ENCODE data around the gene RNF222. TPM values are rescaled to one million over a fixed set of nuclear protein-coding genes. Genes with fewer than 3 reads are reported as not detected.
"Not testable (repeated sequence)": the region's sequence is repeated elsewhere in the genome, so short reads cannot be mapped to it uniquely, and the experiment has no call there.

Gene RNF222
- total RNA-seq, 1 experiment from 2014 or later, result not detected

DNA sequence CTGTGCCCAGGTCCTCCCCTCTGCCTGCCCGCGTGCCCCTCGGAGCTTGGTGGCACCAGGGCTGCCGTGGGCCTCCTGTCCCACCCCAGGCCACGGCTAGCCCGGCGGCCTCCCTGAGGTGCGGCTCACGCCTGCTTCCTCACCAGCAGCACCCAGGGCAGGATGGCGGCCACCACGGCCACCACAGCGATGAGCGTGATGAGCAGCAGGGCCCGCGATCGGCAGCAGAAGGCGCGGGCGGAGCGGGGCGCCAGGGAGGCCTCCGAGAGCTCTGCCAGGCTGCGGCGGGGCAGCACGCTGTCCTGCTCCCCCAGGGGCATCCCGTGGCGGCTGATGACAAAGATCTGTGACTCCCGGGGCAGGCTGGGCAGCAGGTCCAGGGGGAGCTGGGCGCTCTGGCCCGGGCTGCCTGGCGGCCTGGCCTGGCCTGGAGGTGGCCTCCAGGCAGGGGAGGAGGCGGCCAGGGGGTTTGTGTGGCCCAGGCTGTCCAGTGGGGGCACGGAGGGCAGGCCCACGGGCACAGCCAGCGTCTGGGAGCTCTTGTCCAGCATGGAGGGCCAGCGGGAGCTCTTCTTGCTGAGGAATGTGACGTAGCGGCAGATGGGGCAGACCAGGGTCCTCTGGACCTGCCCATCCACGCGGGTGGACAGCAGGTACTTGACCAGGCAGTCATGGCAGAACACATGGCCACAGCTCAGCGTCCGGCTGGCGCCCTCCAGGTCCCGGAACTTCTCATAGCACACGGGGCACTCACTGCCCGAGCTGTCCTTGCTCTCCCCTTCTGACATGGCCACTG lies 4.8 kb downstream of the RNF222 start:
- H3K36me3 ChIP-seq, result no peaks in the 10 kb centered on the region
- no peak for DNase-seq
- H3K9me3 ChIP-seq, result no peaks in the 10 kb centered on the region; the same call in 1 of the 2 replicates
- no peak overlapping the region for H3K4me3 ChIP-seq
- peaks cover 17% of the 10 kb centered on the region for H3K27me3 ChIP-seq

DNA sequence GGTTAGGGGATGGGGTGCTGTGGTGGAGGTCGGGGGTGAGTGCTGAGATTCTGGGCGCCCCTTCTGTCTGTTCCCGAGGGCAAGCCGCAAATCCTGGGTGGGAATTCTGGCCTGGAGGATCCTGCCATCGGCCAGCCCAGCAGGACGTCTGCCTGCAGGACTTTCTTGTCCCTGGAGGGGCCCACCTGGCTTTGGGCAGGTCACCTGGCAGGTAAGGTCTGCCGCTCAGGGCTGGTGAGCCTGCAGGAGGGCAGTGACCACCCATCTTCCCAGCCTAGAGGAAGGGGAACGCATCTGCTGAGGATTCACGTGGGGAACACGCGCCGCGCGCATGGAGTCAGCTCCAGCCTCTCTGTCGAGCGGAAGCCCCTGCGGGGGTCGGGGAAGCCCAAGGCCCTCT lies 5.4 kb downstream of the RNF222 start:
- no peak for DNase-seq
- H3K36me3 ChIP-seq, result no peaks in the 10 kb centered on the region
- no peaks in the 10 kb centered on the region; the same call in 1 of the 2 replicates for H3K9me3 ChIP-seq
- no peak overlapping the region for H3K4me3 ChIP-seq
- H3K27me3 ChIP-seq, result peaks cover 12% of the 10 kb centered on the region; the same call in 1 of the 2 replicates

DNA sequence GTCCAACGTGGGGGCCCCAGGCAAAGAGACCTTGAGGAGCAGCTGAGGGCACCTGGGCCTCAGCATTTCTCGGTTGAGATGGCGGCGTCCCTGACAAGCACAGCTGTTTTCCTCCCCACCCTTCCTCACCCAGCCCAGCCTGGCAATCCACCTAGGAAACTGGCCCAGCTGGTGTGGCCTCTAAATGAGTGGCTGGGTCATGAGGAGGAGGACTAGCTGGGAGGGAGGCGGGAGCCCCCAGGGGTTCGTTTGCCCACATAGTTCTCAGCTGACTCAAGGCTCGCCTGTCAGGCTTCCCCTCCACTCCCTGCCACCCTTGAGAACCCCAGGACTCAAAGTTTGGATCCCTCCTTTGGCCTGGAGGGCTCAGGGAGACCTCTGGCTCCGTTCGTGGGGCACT lies 5.9 kb downstream of the RNF222 start:
- no peak overlapping the region for H3K4me3 ChIP-seq
- DNase-seq, result peak; percentile 41
- no peaks in the 10 kb centered on the region for H3K36me3 ChIP-seq
- no peaks in the 10 kb centered on the region; the same call in 1 of the 2 replicates for H3K9me3 ChIP-seq
- H3K27me3 ChIP-seq, result peaks cover 8% of the 10 kb centered on the region; the same call in 1 of the 2 replicates

DNA sequence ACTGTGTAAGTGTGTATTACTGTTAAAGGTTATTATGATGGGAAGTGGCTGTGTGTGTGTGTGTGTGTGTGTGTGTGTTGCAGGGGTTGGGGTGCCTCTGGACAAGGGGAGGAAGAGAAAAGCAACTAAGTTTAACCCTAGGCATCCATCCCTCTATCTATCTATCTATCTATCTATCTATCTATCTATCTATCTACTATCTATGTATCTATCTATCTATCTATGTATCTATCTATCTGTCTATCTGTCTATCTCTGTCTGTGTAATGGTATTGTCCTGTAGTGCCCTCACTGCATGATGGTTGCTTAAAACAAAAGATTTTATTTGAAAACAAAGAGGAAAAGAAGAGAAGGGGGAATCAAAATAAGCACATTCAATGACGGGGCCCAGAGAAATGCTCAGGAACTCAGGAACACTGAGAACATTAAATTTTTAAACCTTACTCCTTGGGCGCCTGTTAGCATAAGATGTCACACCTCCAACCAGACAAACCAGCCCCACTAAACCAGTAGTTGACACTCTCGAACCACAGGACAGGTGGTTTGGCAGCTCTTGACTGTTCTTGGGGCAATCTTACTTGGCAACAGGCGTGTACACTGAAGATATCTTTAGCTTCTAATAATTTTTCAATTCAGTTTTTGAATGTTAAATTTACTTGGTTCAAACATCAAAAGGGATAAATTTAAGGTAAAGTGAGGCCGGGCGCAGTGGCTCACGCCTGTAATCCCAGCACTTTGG lies 9.5 kb downstream of the RNF222 start:
- DNase-seq, result no peak
- H3K27me3 ChIP-seq, result no peaks in the 10 kb centered on the region
- no peaks in the 10 kb centered on the region for H3K9me3 ChIP-seq
- no peak overlapping the region for H3K4me3 ChIP-seq
- H3K36me3 ChIP-seq, result no peaks in the 10 kb centered on the region; the same call in 1 of the 2 replicates

DNA sequence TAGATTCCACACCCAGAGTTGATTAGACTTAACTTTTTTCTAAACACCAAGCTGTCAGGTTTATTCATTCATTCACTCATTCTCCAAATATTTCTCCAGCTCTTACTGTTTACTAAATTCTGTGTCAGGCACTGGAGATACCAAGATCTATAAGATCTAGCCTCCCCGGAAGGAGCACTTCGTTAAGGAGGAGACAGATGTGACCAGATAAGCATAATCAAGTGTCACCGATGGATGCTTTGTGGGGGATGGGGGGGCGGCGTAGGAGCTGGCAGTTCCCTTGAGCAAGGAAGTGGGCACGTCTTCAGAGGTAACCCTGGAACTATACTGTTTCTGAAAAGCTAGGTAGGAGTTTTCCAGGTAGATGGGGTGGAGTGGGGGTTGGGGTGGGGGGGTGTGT lies 10.8 kb downstream of the RNF222 start:
- Histone ChIP-seq H3K36me3 (peaks cover 9% of the 10 kb centered on the region), H3K9me3 (no peaks in the 10 kb centered on the region)

DNA sequence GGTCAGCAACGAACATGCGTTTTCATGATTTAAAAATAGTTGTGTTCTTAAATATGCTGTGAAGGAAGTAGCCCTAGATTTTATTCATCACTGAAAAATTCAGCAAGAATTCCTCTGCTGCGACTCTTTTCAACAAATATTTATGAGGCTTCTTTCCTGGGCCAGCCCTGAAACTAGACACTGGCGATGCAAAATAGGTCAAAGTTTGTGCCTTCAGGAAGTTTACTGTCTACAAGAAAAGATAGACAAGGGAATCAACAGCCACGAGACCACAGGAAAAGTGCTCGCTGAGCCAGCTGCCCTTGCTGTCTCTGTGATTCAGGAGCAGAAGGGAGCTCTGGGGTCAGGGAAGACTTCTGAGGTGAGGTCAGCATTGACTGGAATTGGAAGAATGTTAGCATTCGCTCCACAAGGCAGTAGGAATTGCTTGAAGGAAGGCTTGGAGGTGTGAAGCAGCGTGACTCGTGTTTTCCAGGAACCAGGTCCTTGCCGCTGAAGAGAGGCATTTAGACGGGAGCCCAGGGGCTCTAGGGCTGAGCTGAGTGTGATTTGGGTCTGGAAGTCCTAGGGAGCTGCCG lies 12.7 kb downstream of the RNF222 start:
- Histone ChIP-seq H3K27me3 (no peaks in the 10 kb centered on the region), H3K4me3 (peak overlapping the region; percentile 88), H3K36me3 (peaks cover 29% of the 10 kb centered on the region), H3K9me3 (no peaks in the 10 kb centered on the region)
- DNase-seq, result peak; percentile 85

More for the DNA sequence above, 10.8 kb downstream of the RNF222 start:
- no peak for DNase-seq
- H3K27me3 ChIP-seq, result no peaks in the 10 kb centered on the region
- H3K4me3 ChIP-seq, result no peak overlapping the region

DNA sequence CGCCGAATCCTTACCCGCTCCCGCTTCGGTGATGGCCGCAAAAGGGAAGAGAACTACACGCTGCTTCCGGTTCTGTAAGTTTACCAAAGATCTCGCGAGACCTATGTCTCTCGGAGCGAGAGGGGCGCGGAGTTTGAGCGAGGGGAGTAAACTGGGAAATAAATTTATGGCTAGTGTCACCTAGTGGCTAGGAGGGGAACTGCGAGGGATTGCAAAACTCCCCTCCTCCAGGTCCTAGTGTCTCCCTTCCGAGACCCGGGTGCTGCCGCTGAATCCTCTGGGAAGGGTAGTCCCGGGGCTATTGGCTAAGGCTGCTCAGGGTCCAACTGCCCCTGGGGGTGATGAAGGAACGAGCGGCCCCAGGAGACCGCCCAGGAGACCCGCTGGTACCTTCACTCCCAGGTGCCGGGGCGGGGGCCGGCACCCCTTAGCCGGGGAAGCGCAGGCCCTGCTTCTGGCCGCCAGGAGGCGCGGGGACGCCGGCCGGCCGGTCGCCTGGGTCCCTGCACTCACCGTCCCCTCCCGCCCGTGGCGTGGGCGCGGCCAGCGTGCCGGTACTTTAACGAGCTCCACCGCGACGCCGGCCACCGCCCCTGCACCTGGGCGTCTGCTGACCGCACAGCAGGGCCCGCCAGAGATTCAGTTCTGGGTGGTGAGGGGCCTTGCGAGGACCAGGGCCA lies 14.3 kb downstream of the RNF222 start, which contains the start of gene RPL26:
TSS of gene RPL26 (minus strand) at position 51 of the 680 bp plus-strand sequence. CDS start 883 bp downstream, outside the sequence.
- DNase-seq, result peak; percentile 96
- peak within 1 kb of the TSS; percentile 88 for H3K4me3 ChIP-seq
- H3K36me3 ChIP-seq, result peaks cover 45% of the 10 kb centered on the region

DNA sequence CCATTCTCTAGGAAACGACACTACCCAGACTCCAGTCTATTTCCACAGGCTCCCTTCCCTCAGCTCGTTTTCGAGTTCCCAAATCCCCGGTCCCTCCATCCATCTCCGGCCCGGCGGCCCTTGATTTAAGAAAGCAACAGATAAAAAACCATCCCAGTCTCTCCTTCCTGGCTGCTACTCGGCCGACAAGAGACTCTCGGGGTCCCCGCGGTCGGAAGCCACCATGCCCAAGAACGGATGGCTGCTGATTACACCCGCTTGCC lies 14.8 kb downstream of the RNF222 start:
- H3K9me3 ChIP-seq, result no peaks in the 10 kb centered on the region
- DNase-seq, result no peak
- H3K27me3 ChIP-seq, result no peaks in the 10 kb centered on the region
- H3K36me3 ChIP-seq, result peaks cover 49% of the 10 kb centered on the region
- peak overlapping the region; percentile 88 for H3K4me3 ChIP-seq

More for the DNA sequence above, 14.3 kb downstream of the RNF222 start, which contains the start of gene RPL26:
- Histone ChIP-seq H3K27me3 (no peaks in the 10 kb centered on the region), H3K9me3 (no peaks in the 10 kb centered on the region)

DNA sequence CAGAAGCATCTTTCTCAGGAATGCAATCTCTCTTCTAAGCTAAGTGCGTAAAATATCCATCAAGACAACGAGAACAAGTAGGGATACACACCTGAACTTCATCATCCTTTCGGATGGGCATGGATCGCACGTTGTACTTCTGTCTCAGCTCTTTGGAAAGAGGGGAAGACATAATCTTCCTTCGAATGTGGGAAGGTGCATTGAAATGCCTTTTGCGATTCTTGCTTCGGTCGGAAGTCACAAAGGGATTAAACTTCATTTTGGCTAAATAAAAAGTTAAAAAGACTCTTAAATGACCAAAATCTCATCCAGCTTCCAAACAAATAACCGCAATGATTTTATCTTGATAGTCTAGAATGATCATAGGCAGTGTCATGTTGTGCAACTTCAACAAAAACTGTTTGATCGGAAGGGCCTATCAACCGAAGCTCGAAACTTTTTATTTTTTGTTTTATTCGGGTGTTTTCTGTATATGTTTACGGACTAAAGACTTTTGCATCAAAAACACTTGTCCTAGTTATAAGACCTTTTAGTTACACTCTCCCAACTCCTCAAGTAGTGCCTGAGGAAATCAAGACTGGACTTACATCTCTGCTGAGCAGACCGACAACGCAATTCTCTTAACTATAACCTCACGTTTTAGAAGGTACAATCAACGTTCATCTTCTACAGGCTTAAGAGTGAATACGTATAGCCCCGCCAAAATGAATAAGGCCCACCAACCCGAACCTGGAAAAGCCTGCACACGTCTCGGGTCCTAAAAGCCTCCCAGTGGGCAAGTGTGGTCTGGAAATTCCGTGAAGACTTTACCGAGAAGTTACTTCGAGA lies 15.4 kb downstream of the RNF222 start:
- Histone ChIP-seq H3K27me3 (no peaks in the 10 kb centered on the region), H3K36me3 (peaks cover 55% of the 10 kb centered on the region), H3K9me3 (no peaks in the 10 kb centered on the region), H3K4me3 (peak overlapping the region; percentile 88)
- no peak for DNase-seq

DNA sequence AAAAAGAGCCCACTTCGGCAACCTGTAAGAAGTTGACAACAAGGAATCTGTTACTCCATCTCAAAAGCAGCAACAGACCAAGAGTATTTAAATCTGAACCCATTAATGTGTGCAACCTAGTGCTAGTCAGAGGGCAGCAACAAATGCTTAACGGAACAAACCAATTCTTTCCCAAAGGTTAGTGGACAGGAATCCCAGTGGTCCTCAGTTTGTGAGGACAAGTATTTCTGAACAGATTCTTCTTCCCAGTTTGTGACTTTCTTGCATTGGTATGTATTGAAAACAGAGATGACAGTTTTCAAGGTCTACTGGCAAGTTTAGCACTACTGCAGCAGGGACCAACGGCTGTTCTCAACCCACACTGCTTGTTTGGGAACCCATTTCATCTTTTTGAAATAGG lies 17.6 kb downstream of the RNF222 start:
- peak overlapping the region; percentile 88 for H3K4me3 ChIP-seq
- H3K36me3 ChIP-seq, result peaks cover 64% of the 10 kb centered on the region

DNA sequence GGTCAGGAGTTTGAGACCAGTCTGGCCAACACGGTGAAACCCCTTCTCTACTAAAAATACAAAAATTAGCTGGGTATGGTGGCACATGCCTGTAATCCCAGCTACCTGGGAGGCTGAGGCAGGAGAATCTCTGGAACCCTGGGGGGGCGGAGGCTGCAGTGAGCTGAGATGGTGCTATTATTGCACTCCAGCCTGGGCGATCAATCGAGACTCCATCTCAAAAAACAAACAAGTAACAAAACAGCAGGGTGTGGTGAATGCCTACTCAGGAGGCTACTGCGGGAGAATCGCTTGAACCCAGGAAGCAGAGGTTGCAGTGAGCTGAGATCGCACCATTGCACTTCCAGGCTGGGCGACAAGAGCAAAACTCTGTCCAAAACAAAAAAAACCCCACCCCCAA lies 19.5 kb downstream of the RNF222 start:
- H3K27me3 ChIP-seq, H3K4me3 ChIP-seq, H3K9me3 ChIP-seq, DNase-seq: not testable (repeated sequence)
- peaks cover 64% of the 10 kb centered on the region for H3K36me3 ChIP-seq

More for the DNA sequence above, 17.6 kb downstream of the RNF222 start:
- Histone ChIP-seq H3K27me3 (no peaks in the 10 kb centered on the region), H3K9me3 (no peaks in the 10 kb centered on the region)
- DNase-seq, result no peak

DNA sequence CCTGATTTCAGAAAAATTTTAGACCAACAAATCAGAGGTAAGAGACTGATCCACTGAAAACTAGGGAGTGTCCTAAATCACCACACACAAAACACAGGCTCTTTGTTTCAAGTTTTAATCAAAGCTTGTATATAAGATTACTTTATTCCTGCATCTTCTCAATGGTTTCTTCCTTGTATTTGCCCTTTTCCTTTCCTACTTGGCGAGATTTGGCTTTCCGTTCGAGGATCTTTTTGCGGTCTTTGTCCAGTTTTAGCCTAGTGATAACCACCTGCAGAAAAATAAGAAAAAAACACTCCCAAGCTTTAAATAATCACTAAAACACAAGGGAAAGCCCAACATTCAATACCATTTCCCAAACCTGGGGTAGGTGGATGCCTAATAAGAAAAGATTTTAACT lies 20.2 kb downstream of the RNF222 start:
- H3K4me3 ChIP-seq, result peak overlapping the region; percentile 54
- no peaks in the 10 kb centered on the region for H3K9me3 ChIP-seq
- no peak for DNase-seq
- H3K36me3 ChIP-seq, result peaks cover 61% of the 10 kb centered on the region
- no peaks in the 10 kb centered on the region for H3K27me3 ChIP-seq

DNA sequence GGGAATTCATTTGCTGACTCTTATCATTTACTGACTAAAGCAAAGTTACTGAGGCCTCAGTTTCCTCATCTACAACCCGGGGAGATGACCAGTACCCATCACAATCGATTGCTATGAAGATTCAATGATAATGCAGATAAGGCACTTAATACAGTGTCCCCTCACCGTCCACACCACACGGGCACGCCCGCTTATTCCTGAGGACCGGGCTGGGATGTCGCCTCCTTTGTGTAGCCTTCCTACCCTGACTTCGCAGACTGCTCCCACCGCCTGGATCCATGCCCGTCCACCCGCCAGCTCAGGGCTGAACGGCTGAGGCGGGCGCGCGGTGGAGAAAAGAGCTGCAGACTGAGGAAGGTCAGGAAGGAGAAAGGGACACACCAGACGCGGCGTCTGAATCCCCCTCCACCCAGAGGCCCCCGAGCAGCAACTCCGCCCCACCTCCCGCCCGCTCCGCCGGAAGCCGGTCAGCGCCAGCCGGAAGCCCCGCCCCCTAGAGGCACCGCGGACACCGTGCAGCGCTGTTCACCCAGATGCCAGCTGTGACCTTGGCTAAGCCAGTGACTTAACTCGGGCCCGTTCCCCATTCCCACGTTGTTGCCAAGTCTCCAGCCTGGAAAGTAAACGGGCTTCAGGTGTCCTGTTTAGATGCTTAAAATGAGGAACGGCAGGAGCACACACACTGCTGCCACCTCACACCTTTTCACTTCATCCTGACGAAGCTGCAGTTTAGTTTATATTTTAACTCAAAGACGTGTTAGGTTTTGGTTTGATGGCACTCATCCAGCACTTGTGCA lies 21.2 kb downstream of the RNF222 start, which contains the start of gene KRABD2:
TSS of gene KRABD2 (minus strand) at position 434 of the 797 bp plus-strand sequence.
- Histone ChIP-seq H3K36me3 (peaks cover 51% of the 10 kb centered on the region), H3K27me3 (no peaks in the 10 kb centered on the region)

DNA sequence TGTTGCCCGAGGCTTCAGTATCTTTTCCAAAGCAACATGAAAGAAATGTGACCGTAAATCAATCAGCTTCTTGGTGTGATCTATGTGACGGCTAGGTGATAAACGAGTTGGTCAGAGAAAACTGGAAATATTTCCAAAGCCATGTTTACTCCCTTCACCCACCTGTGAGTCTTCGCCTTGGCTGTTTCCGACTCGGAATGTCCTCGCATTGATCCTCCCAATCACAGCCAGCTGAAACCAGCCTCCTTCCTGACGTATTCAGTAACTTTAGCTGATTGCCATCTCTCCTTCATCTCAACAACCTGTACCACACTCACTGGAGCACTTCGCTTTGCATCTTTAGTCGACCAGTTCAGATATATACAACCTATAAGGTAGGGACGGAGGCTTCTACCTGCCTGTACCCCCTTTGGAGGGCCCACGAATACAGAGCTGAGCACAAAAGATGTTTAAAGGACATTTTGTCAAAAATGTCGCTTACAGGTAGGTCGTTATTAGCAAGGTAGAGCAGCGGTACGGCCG lies 21.8 kb downstream of the RNF222 start:
- no peaks in the 10 kb centered on the region for H3K9me3 ChIP-seq
- DNase-seq, result no peak
- H3K4me3 ChIP-seq, result peak overlapping the region; percentile 54
- no peaks in the 10 kb centered on the region for H3K27me3 ChIP-seq
- peaks cover 45% of the 10 kb centered on the region for H3K36me3 ChIP-seq

More for the DNA sequence above, 21.2 kb downstream of the RNF222 start, which contains the start of gene KRABD2:
- Histone ChIP-seq H3K9me3 (no peaks in the 10 kb centered on the region), H3K4me3 (peak within 1 kb of the TSS; percentile 54)
- DNase-seq, result peak; percentile 96

DNA sequence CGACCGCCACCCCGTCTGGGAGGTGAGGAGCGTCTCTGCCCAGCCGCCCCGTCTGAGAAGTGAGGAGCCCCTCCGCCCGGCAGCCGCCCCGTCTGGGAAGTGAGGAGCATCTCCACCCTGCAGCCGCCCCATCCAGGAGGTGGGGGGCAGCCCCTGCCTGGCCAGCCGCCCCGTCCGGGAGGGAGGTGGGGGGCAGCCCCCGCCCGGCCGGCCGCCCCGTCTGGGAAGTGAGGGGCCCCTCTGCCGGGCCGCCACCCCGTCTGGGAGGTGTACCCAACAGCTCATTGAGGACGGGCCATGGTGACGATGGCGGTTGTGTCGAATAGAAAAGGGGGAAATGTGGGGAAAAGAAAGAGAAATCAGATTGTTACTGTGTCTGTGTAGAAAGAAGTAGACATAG lies 23.8 kb downstream of the RNF222 start:
- DNase-seq, result not testable (repeated sequence)

More for the DNA sequence above, 23.8 kb downstream of the RNF222 start:
- H3K4me3 ChIP-seq, H3K27me3 ChIP-seq, H3K9me3 ChIP-seq: not testable (repeated sequence)
- peaks cover 30% of the 10 kb centered on the region for H3K36me3 ChIP-seq

Measured in MG63 (cell line).